Raji (cell line): ENCODE measurements around the gene NPAS3.

Source experiments
- POLR2A ChIP-seq: IDR thresholded peaks from 2 replicates; pipeline ENCODE4 v1.6.1; 2011; ENCODE audit warnings: low read depth, low read length, control low read depth; ENCODE audit not compliant: insufficient read depth

The NPAS3 gene

GRCh38 chr14:33842299-33842698 is 903.6 kb downstream of the NPAS3 start:
- no peak for TF ChIP-seq POLR2A

GRCh38 chr14:33844118-33844517 is 905.4 kb downstream of the NPAS3 start:
- TF ChIP-seq POLR2A = no peak

- TF ChIP-seq POLR2A = no peak
Observed at GRCh38 chr14:33846100-33846824, 907.6 kb downstream of the NPAS3 start.

- no peak for TF ChIP-seq POLR2A
Observed at GRCh38 chr14:33847066-33847465, 908.4 kb downstream of the NPAS3 start.

GRCh38 chr14:33848009-33848408 is 909.3 kb downstream of the NPAS3 start:
- no peak for TF ChIP-seq POLR2A

- TF ChIP-seq POLR2A = no peak
Observed at GRCh38 chr14:33848706-33849454, 910.2 kb downstream of the NPAS3 start.

GRCh38 chr14:33849455-33849801 is 910.7 kb downstream of the NPAS3 start:
- TF ChIP-seq POLR2A = no peak

- no peak for TF ChIP-seq POLR2A
Observed at GRCh38 chr14:33850826-33851225, 912.1 kb downstream of the NPAS3 start.

GRCh38 chr14:33851366-33851765 is 912.7 kb downstream of the NPAS3 start:
- TF ChIP-seq POLR2A = no peak

GRCh38 chr14:33851931-33852330 is 913.3 kb downstream of the NPAS3 start:
- no peak for TF ChIP-seq POLR2A
